ENCODE data around the gene UBE2QL1.

The UBE2QL1 gene

DNA sequence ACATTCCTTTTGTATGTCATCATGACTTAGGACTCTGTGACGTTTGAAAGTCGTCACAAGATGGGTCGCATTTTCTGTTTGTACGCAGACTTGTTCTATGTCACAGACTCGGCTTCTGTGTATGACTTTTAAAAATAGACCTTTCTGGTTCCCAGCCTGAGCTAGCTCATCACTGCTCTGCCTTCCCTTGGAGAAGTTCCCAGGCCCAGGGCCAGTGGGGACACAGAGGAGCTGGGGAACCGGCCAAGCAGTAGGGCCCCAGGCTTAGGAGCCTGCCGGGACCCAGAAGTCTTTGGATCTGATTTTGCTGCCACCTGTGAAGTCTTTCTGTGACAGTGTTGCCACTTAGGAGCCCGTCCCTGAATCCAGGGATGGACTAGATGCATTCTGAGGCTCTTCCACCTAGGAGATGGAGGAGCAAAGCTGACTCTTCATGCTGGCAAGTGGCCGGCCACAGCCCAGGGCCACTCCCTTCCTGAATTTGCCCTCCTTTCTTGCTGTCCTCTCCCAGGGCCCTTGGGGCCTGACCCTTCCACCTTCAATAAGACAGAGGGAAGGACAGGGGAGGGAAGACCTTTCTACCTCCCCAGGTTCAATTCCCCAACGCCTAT lies 18.1 kb upstream of the UBE2QL1 start:
- no peak for DNase-seq (ENCODE audit: low read depth, low spot score)

- no peak for DNase-seq (ENCODE audit: low read depth, low spot score)
These were observed 17.2 kb upstream of the UBE2QL1 start for GRCh38 chr5:6431214-6432195.

DNA sequence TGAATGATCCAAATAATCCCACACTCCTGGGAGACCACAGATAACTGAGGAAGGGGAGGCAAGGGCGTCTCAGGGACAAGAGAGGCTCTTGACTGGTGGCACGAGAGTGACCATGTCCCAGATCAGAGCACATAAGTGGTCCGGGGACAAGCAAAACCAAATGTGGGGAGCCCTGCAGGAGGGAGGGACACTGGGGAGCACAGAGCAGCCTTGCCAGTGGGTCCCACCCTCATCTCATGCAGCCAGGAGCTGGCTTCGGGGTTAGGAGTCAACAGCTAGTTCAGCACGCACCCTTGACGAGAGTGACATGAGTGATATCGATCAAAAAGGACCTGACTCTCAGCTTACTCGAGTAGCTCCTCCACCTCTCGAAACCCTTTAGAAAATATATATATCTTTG lies 16.5 kb upstream of the UBE2QL1 start:
- no peak for DNase-seq (ENCODE audit: low read depth, low spot score)

- no peak for DNase-seq (ENCODE audit: low read depth, low spot score)
These were observed 13.9 kb upstream of the UBE2QL1 start for GRCh38 chr5:6434731-6435130.

DNA sequence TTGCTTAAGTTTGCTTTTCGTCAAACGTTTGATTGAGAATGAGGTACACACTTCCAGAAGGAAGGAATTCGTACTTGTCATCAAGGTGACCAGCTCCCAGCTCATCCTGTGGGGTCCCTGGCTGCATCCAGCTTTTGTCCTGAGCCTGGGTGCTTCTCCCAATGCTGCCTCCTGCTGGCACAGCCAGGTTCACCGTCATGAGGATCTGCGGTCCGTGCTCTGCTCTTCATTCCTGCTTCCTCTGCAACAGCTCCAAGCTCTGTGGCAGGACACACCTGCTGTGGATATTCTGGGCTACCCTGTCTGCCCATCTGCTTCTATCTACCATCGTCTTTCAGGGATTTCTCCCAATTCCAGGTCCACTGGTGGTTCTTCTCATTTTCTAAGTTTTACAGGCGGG lies 13.3 kb upstream of the UBE2QL1 start:
- no peak for DNase-seq (ENCODE audit: low read depth, low spot score)

GRCh38 chr5:6436715-6437331 lies 11.8 kb upstream of the UBE2QL1 start:
- no peak for DNase-seq (ENCODE audit: low read depth, low spot score)

DNA sequence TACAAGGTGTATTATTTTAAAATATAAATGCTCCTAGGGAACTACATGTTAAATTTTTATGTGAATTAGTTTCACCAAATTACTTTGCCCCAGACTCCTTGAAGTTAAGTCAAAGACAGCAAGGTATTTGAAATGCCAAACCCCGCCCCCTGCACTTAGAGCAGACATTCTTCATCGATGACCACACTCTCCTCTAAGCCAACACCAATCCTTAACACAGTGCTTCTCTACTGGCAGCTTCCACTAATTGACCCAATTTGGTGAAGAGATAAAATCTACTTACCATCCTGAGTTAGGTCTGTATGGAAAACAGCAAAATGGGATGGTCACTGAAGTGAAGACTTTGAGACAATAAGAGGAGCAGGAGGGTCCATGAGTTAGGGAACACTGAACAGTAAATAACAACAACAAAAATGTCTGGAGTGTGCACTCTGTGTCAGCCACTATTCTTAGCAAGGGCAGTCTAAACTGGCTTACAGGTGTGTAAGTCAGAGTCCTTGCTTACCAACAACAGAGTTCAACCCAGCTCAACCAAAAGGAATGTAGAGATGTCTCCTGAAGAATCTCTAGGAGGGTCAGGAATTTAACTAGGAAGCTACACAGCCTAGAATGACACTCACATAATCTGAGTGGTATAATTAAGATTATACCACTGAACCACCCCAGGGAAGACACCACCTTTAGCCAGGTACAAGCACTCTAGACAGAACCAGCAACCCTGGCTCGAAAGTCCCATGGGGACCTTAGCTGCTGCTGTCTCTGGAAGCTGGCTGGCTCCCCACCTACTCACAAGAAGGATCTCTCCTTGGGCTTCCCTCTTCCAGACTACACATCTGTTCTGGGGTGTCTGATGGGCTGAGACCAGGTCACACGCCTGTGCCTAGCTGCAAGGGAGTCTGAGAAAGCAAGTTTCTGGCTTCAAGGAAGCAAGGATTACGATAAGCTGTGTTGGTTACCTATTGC lies 8.8 kb upstream of the UBE2QL1 start:
- no peak for DNase-seq (ENCODE audit: low read depth, low spot score)

DNA sequence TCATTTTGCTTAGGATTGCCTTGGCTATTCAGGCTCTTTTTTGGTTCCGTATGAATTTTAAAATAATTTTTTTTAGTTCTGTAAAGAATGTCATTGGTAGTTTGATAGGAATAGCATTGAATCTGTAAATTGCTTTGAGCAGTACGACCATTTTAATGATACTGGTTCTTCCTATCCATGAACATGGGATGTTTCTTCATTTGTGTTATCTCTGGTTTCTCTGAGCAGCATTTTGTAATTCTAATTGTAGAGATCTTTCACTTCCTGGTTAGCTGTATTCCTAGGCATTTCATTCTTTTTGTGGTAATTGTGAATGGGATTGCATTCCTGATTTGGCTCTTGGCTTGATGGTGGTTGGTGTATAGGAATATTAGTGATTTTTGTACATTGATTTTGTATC lies 6.3 kb upstream of the UBE2QL1 start:
- no peak for DNase-seq (ENCODE audit: low read depth, low spot score)

GRCh38 chr5:6443326-6443725 lies 5.3 kb upstream of the UBE2QL1 start:
- DNase-seq (ENCODE audit: low read depth, low spot score): no peak

DNA sequence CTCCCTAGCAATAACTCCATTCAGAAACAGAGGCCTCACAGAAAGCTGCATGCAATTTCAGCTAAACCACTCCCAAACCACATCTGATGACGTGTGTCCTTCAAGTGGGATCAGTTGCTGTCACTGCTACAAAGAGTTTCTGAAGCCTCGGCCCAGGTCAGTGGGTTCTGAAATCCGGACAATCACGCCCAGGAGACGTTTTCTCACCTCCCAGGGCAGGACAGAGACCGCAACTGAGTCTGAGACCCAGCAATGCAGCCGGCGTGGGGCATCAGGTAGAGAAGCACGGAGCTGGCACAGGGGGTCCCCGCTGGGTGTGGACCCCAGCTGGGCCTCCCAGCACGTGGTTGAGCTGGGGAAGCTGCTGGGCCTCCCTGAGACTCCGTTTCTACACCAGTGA lies 2.6 kb upstream of the UBE2QL1 start:
- DNase-seq (ENCODE audit: low read depth, low spot score): no peak

GRCh38 chr5:6446626-6447309 lies 1.9 kb upstream of the UBE2QL1 start:
- no peak for DNase-seq (ENCODE audit: low read depth, low spot score)

- no peak for DNase-seq (ENCODE audit: low read depth, low spot score)
These were observed 1.1 kb upstream of the UBE2QL1 start for GRCh38 chr5:6447384-6448140.

- DNase-seq (ENCODE audit: low read depth, low spot score): no peak
These were observed 543 bp upstream of the UBE2QL1 start for GRCh38 chr5:6448141-6448491.

DNA sequence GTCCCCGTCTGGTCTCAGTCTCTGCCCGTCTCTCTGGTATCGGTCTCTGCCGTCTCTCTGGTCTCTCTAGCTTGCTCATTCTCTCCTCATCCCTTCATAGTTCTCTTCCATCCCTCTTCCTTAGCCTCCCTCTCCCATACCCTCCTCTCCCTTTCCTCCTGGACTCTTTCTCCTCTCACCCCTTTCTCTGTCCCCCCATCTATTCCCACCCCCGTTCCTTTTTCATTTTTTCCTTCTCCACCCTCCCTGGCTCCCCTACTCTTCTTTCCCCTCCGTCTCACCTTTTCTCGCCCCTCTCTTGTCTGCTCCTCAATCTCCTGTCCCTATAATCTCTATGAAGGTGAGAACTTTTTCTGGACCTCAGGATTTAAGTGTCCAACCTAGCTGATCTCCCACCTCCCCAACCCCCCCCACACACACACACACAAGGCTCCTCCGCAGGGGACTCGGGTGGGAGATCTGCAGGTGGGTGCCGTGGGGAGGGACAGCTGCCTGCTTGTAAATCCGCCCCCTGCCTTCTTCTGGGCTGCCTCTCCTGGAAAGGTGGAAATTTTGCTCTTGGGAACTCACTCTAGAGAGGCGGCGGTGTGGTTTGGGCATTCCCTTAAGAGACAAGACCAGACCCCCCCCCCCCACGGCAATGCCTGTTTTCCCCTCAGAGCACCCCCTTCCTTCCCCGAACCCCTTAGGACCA lies 953 bp downstream of the UBE2QL1 start:
- no peak for DNase-seq (ENCODE audit: low read depth, low spot score)

- no peak for DNase-seq (ENCODE audit: low read depth, low spot score)
These were observed 1.7 kb downstream of the UBE2QL1 start for GRCh38 chr5:6450319-6450833.

GRCh38 chr5:6452622-6453504 lies 4.2 kb downstream of the UBE2QL1 start:
- DNase-seq (ENCODE audit: low read depth, low spot score): no peak

DNA sequence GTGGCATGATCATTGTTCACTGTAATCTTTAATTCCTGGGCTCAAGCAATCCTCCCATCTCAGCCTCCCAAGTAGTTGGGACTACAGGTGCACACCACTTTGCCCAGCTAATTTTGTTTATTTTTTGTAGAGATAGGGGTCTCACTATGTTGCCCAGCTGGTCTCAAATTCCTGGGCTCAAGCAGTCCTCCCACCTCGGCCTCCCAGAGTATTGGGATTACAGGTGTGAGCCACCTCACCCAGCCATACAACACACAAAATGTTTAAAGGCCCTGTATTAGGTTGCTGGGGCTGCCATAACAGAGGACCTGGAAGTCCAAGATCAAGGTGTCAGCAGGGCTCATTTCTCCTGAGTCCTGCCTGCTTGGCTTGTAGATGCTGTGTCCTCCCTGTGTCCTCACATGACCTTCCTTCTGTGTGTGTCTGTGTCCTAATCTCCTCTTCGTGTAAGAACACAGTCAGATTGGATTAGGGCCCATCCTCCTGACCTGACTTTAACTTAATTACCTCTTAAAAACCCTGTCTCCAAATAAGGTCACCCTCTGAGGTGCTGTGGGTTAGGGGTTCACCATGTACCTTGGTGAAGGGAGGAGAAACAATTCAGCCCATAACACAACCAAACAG lies 5.4 kb downstream of the UBE2QL1 start:
- DNase-seq (ENCODE audit: low read depth, low spot score): no peak

DNA sequence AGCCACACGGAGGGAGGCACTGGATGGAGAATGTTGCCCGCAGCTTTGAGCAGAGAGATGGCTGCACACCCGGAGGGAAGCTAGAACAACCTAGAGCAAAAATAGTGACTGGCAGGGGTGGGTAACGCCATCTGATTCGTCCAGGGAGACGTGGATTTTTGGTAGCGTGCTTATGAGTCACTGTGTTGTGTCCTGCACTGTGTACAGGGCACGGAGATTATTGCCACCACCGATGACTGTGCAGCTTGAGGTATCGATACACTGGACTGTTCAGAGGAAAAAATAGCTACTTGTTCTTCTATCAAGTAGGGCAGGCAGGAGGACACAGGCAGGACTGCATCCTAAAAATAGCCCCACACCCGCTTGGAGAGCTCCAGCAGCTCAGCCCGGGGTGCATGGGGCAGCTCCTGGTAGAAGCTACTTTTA lies 6.0 kb downstream of the UBE2QL1 start:
- DNase-seq (ENCODE audit: low read depth, low spot score): no peak
